HAP-1 (cell line): ENCODE results near the gene PRSS3.
"Not testable (repeated sequence)": the region's sequence is repeated elsewhere in the genome, so short reads cannot be mapped to it uniquely, and the experiment has no call there.

Source experiments
- DNase-seq, 2 experiments: peaks; one replicate each; pipeline ENCODE4 v3.0.0-alpha.2; 2016 to 2020; ENCODE audit warnings: low spot score in 2 of 2
- H3K27me3 ChIP-seq: fragments of 250-450 bp; sonication (Bioruptor Pico); 2 replicates; pipeline ENCODE4 v1.5.1; 2020; ENCODE audit warnings: low read depth, mild to moderate bottlenecking, moderate library complexity
- H3K36me3 ChIP-seq: fragments of 250-450 bp; sonication (Bioruptor Pico); replicated peaks from 2 replicates; pipeline ENCODE4 v1.5.1; 2020; ENCODE audit warnings: mild to moderate bottlenecking
- H3K4me1 ChIP-seq: fragments of 250-450 bp; sonication (Bioruptor Pico); 2 replicates; pipeline ENCODE4 v1.5.1; 2020; ENCODE audit warnings: mild to moderate bottlenecking
- H3K4me3 ChIP-seq: fragments of 250-450 bp; sonication (Bioruptor Pico); 2 replicates; pipeline ENCODE4 v1.5.1; 2020; ENCODE audit warnings: mild to moderate bottlenecking, moderate library complexity
- H3K9me3 ChIP-seq: fragments of 250-450 bp; sonication (Bioruptor Pico); 2 replicates; pipeline ENCODE4 v1.5.1; 2020; ENCODE audit warnings: mild to moderate bottlenecking, moderate library complexity
- in situ Hi-C: fragments of 300-500 bp; cut with MboI; formaldehyde crosslinking; loops from 3 replicates; pipeline ENCODE4 v1.14.3; 2020; ENCODE audit warnings: low sequenced_read_pairs, inconsistent platforms, mixed read lengths

Gene PRSS3

DNA sequence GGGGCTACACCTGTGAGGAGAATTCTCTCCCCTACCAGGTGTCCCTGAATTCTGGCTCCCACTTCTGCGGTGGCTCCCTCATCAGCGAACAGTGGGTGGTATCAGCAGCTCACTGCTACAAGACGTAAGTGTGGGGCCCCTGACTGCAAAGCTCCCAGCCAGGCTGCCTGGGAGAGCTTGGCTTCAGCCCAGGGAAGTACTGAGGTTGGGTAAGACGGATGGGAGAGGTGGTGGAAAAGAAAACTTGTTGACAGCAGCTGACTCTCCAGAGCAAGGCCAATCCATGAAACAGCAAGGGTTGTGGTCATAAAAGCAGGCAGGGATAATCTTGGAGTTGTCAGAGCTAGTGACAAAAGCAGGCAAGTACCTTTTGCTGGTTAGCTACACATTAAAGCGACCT is 1.3 kb downstream of the PRSS3 start:
- H3K4me3 ChIP-seq, H3K4me1 ChIP-seq, H3K36me3 ChIP-seq, in situ Hi-C loops, DNase-seq, H3K9me3 ChIP-seq, H3K27me3 ChIP-seq: not testable (repeated sequence)

DNA sequence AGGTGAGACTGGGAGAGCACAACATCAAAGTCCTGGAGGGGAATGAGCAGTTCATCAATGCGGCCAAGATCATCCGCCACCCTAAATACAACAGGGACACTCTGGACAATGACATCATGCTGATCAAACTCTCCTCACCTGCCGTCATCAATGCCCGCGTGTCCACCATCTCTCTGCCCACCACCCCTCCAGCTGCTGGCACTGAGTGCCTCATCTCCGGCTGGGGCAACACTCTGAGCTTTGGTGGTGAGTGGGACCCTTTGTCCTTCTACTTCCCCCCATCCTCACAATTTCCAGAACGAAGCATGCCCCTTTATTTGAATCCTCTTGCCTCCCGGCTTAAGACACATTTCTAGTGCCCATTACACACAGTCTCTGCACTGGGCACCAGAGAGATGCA is 2.5 kb downstream of the PRSS3 start:
- in situ Hi-C loops: no loop called here
- no peak overlapping the region for H3K4me3 ChIP-seq
- no peaks in the 10 kb centered on the region for H3K36me3 ChIP-seq
- no peaks in the 10 kb centered on the region; the same call in 1 of the 2 replicates for H3K27me3 ChIP-seq
- DNase-seq: no peak
- H3K4me1 ChIP-seq: no peaks in the 10 kb centered on the region
- no peaks in the 10 kb centered on the region; the same call in 1 of the 2 replicates for H3K9me3 ChIP-seq

DNA sequence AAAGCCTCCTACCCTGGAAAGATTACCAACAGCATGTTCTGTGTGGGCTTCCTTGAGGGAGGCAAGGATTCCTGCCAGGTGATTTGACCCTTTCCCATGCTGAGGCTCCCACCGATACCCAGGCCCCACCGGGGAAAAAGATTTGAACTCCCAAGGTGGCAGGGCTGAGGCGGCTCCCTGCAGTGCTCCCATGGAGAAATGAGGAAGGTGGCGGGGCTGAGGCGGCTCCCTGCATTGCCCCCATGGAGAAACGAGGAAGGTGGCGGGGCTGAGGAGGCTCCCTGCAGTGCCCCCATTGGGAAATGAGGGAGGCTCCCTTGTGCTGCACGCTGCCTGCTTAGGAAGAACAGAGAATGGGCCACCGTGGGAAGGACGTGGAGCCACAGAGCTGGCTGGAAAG is 3.2 kb downstream of the PRSS3 start:
- DNase-seq: no peak
- Histone ChIP-seq H3K4me1 (no peaks in the 10 kb centered on the region), H3K36me3 (no peaks in the 10 kb centered on the region), H3K27me3 (no peaks in the 10 kb centered on the region; the same call in 1 of the 2 replicates), H3K4me3 (no peak overlapping the region), H3K9me3 (no peaks in the 10 kb centered on the region; the same call in 1 of the 2 replicates)
- in situ Hi-C loops: no loop called here

DNA sequence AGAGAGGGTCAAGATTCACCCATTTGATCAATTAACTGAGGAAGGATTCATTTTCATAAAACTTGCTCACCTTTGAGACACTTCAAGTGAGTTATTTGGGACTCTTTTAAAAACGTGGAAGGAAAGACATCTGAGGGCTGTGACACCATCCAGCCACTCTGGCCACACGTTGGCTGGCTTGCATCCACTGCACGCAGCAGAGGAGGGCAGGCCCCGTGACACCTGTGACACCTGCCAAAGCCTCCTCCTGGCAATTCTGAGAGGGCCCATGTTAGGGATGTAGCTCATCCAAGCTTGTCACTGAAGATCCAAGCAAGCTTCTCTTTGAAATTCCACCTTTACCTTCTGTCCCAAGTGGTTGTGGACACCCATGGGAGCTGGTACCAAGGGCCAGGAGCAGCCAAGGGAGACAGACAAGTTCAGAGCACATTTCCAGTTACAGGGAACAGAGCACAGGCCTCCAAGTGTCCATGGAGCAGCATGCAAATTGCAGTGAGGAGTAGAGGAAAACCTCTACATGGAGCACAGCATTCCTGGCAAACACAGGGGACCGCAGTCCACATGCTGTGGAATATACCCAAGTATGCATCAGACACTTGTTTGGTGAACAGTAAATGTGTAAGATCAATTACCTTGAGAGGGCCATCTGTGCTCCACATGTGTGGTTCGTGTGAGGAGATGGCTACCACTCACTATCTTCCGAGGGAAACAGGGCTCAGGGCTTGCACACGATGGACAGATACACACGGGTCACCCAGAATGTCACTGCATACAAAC is 4.8 kb downstream of the PRSS3 start:
- no peaks in the 10 kb centered on the region for H3K4me1 ChIP-seq
- H3K4me3 ChIP-seq: no peak overlapping the region
- in situ Hi-C loops: no loop called here
- H3K27me3 ChIP-seq: no peaks in the 10 kb centered on the region; the same call in 1 of the 2 replicates
- H3K9me3 ChIP-seq: no peaks in the 10 kb centered on the region; the same call in 1 of the 2 replicates
- H3K36me3 ChIP-seq: no peaks in the 10 kb centered on the region
- no peak for DNase-seq

DNA sequence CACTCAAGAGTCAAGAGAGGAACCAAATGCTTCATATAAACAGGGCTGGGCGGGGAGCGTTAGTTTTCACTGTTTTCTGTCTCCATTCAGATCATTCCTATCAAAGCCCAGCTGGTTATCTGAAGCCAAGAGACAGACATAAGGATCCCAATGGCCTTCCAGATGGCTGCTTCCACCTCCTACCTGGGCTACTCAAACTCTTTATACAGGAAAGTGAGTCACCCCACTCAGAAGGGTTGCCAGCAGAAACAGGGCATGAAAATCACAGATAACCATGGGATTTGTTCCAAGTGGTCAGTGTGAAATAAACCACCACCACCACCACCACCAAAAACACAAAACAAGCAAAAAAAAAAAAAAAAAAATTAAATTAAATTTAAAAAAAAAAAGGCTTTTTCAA is 5.5 kb downstream of the PRSS3 start:
- Histone ChIP-seq H3K9me3 (no peaks in the 10 kb centered on the region; the same call in 1 of the 2 replicates), H3K4me1 (no peaks in the 10 kb centered on the region), H3K4me3 (no peak overlapping the region), H3K27me3 (no peaks in the 10 kb centered on the region; the same call in 1 of the 2 replicates), H3K36me3 (no peaks in the 10 kb centered on the region)
- DNase-seq: no peak
- in situ Hi-C loops: no loop called here

DNA sequence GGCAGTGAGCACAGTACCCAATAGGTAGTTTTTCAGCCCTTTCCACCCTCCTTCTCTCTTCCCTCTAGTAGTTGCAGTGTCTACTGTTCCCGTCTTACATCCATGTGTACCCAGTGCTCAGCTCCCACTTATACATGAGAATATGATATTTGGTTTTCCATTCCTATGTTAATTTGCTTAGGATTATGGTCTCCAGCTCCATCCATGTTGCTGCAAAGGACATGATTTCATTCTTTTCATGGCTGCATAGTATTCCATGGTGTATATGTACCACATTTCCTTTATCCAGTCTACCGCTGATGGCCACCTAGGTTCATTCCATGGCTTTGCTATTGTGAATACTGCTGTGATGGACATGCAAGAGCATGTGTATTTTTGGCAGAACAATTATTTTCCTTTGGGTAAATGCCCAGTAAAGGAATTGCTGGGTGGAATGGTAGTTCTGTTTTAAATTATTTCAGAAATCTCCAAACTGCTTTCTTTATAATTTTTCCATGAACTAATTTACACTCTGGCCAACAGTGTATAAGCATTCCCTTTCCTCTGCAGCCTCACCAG is 6.7 kb downstream of the PRSS3 start:
- DNase-seq, in situ Hi-C loops: not testable (repeated sequence)

DNA sequence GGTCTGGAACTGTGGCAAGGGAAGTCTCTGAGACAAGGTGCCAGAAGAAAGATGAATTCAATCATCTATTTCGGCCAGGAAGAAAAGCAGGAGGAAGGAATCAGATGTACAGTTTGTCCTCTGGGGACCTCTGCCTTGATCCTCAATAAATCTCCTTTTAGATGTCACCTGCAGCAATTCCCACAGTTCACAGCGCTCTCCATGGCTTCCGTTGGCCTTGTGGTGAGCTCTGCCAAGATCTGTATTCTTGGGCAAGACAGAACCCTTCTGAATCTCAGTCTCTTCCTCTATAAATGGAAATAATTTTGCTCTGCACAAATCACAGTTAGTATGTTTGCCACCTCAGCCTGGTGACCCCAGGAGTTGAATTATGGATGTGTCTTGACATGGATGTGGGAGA is 8.8 kb downstream of the PRSS3 start:
- DNase-seq, H3K36me3 ChIP-seq, H3K4me1 ChIP-seq, H3K27me3 ChIP-seq, in situ Hi-C loops, H3K4me3 ChIP-seq, H3K9me3 ChIP-seq: not testable (repeated sequence)

More for the DNA sequence above, 6.7 kb downstream of the PRSS3 start:
- not testable (repeated sequence) for H3K9me3 ChIP-seq, H3K27me3 ChIP-seq, H3K4me3 ChIP-seq, H3K4me1 ChIP-seq, H3K36me3 ChIP-seq

DNA sequence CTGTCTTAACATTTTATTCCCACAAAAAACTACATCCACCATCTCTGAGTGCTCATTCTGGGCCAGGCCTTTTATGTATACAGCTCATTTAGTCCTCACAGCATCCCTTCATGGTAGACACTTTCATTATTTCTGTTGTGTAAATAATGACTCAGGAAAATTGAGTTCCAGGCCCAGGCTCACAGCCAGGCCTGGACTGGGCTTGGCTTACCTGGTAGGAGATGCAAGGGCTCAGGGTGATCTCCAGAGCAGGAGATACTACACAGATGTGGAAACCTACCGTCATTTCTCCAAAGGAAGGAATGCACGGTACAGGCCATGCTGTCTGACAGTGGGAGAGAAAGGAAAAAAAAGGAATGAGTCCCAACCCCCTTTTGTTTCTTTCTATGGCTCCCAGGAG is 11.8 kb downstream of the PRSS3 start:
- H3K9me3 ChIP-seq: not testable (repeated sequence)

DNA sequence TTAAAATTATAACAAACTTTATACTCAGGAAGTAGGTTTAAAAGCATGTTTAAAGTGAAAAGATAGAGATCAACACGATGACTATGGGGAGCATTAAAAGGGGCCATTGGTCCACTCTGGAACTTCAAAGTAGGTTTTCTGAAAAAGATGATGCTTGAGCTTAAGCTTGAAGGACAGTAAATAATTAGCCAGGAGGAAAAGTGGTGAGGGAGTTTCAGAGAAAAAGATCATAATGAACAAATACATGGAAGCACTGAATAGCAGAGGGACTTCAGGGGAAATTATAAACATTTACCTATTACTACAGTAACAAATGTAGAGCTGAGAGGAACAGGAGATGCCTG is 13.6 kb downstream of the PRSS3 start:
- H3K4me1 ChIP-seq, H3K36me3 ChIP-seq, H3K27me3 ChIP-seq, H3K9me3 ChIP-seq, DNase-seq, in situ Hi-C loops, H3K4me3 ChIP-seq: not testable (repeated sequence)

More for the DNA sequence above, 11.8 kb downstream of the PRSS3 start:
- H3K36me3 ChIP-seq, H3K4me3 ChIP-seq, H3K27me3 ChIP-seq, H3K4me1 ChIP-seq, in situ Hi-C loops, DNase-seq: not testable (repeated sequence)

DNA sequence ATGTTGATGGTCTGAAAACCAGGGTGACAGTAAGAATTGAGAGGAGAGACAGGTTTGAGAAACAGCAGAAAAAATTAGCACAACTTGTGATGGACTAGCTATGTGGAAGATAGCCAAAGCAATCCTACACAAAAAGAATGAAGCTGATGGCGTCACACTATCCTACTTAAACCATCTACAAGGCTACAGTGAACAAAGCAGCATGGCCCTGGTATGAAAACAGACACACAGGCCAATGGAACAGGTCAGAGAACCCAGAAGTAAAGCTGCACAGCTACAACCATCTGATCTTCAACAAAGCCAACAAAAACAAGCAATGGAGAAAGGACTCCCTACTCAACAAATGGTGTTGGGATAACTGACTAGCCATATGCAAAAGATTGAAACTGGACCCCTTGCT is 14.1 kb downstream of the PRSS3 start:
- peaks cover 4% of the 10 kb centered on the region for H3K4me1 ChIP-seq
- H3K36me3 ChIP-seq: no peaks in the 10 kb centered on the region
- DNase-seq: no peak
- H3K9me3 ChIP-seq: no peaks in the 10 kb centered on the region
- no peak overlapping the region for H3K4me3 ChIP-seq
- in situ Hi-C loops: no loop called here
- H3K27me3 ChIP-seq: no peaks in the 10 kb centered on the region

DNA sequence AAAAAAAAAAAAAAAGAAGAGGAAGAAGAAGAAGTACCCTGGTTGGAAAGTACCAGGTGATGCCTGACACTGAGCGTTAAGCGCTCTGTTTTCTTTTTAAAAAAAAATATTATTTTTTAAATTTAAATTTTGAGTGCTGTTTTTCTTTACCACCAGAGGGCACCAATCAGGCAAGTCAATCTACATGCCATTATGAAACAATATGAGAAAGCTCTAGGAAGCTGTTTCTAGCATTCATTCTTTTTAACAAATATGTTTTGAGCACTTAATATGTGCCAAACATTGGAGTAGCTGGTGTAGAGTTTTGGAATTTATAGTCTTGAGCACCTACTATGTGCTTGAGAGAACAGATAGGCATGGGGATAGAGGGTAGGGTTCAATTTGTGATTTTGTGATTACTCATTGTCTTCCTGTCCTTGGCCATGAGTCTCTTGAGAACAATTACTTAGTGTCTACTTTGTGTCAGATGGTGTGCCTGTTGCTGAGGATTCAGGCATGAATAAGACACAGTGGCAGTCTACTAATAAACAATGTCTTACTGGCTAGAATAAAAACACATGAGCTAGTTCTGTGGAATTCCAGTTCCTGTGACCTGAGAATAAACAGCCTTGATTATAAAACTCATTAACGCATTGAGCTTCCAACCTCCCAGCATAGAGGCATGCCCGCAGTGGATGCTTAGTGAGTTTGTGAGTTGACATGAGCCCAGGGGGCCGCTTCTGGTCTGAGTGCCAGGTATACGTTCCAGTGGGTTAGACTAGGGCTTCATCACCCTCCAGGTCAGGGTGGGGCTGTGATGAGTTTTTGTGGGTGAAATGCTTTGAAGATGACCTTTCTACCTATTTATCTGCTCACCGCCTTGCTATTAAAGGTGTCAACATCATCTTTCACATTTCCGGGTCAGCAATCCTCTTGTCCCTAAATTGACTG is 18.6 kb downstream of the PRSS3 start:
- Histone ChIP-seq H3K27me3 (no peaks in the 10 kb centered on the region), H3K9me3 (no peaks in the 10 kb centered on the region), H3K4me1 (peaks cover 7% of the 10 kb centered on the region), H3K36me3 (no peaks in the 10 kb centered on the region), H3K4me3 (no peak overlapping the region)
- DNase-seq: peak in 1 of 2 experiments; percentile 50
- in situ Hi-C loops: no loop called here

DNA sequence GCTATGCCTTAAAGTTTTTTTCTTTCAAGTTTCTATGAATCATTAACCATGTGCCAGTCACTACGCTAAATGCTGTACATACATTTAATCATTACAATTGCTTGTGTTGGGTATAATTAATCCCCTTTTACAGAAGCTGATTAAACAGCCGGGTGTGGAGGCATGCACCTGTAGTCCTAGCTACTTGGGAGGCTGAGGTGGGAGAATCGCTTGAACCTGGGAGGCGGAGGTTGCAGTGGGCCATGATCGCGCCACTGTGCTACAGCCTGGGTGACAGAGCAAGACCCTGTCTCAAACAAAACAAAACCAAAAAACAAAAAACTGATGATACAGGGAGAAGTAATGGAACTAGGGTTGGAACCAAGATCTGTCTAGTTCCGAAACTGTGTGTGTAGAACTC is 20.4 kb downstream of the PRSS3 start:
- no peaks in the 10 kb centered on the region for H3K27me3 ChIP-seq
- H3K4me1 ChIP-seq: peaks cover 20% of the 10 kb centered on the region
- in situ Hi-C loops: no loop called here
- H3K4me3 ChIP-seq: no peak overlapping the region
- no peak for DNase-seq
- H3K9me3 ChIP-seq: no peaks in the 10 kb centered on the region
- H3K36me3 ChIP-seq: no peaks in the 10 kb centered on the region; the same call in 1 of the 2 replicates

DNA sequence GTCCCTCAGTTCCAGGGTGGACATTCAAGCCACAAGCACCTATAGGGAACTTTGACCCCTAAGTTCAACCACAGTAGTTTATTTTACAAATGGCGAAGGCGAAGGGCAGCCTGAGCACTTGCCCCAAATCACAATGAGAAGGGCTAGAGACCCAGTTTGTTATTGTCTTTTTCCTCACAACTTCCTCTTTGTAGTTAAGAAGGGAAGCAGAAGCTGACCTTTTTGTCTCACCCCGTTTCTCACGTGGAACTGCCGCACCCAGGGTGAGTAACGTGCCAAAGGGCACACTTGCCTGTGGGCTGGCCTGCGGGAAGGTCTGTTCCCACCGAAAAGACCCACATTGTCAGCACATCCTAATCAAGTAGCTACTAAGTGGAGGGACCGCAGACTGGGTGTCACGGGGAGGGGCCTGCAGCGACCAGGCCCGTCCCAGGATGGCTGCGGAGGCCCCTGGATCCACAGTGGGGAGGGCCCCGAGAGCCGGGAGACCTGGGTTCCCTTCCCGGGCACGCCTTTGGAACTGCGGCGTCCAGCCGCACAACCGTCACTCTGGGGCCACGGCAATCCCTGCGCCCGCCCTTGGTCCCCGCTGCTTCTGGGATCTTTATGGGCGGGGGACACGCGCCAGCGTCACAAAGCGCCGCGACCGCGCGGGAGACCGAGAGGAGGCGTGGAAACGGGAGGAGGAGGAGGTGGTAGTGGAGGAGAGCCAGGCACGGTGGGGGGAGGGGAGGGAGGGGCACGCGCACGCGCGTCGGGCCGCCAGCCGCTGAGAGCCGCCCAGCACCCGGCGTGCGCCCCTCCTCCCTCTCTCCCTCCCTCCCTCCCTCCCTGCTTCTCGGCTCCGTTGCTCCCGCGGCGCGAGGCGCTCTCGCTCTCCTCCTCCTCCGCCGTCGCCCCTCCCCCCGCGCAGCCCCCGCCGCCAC is 21.2 kb downstream of the PRSS3 start, which contains the start of gene UBE2R2:
TSS of gene UBE2R2 (plus strand) at position 834 of the 926 bp plus-strand sequence. CDS start 598 bp downstream, outside the sequence.
- in situ Hi-C loops: no loop called here
- peaks cover 26% of the 10 kb centered on the region for H3K4me1 ChIP-seq
- peak; percentile 90 to 96 for DNase-seq
- no peaks in the 10 kb centered on the region for H3K27me3 ChIP-seq
- no peaks in the 10 kb centered on the region for H3K9me3 ChIP-seq
- no peaks in the 10 kb centered on the region; the same call in 1 of the 2 replicates for H3K36me3 ChIP-seq
- H3K4me3 ChIP-seq: peak within 1 kb of the TSS; percentile 86
